A549 treated with Mapracorat at 1 μM for 4 hours (cell line): ENCODE data around the gene SPNS1. TPM values are rescaled to one million over a fixed set of nuclear protein-coding genes. Genes with fewer than 3 reads are reported as not detected.

Source experiments
- total RNA-seq: library from RNA; stranded (reverse); fragments of 200-300 nt; extraction: Qiagen RNA extraction; gene quantifications from 5 replicates; pipeline ENCODE4 v1.2.3, GENCODE V29; 2022

SPNS1 gene
- 50.2 to 80.3 TPM (median 73.2 TPM) in 5 replicates for total RNA-seq

GRCh38 chr16:28974437-28975157 lies at the start of gene SPNS1:
TSS of gene SPNS1 (plus strand) at chr16:28974778. CDS start at chr16:28975152, 374 bp downstream.

GRCh38 chr16:28931801-28932225 lies 42.8 kb upstream of the SPNS1 start, which contains the start of gene CD19:
TSS of gene CD19 (plus strand) at chr16:28931971. CDS start at chr16:28932001, 30 bp downstream.

GRCh38 chr16:28950648-28951409 lies 23.7 kb upstream of the SPNS1 start, which contains the start of gene NFATC2IP:
TSS of gene NFATC2IP (plus strand) at chr16:28950937. CDS start at chr16:28951012, 75 bp downstream.

GRCh38 chr16:28984619-28985135 lies 10.1 kb downstream of the SPNS1 start, which contains the start of gene LAT:
TSS of gene LAT (plus strand) at chr16:28985052. CDS start at chr16:28985418, 366 bp downstream.

Other genes with a start within 250 kb of the SPNS1 start
- gene NPIPB9, start 223.0 kb upstream of the SPNS1 start, total RNA-seq: 0.88 to 2.5 TPM (median 1.5 TPM) in 5 replicates
- gene ATXN2L, start 151.8 kb upstream of the SPNS1 start, total RNA-seq: 85.3 to 130 TPM (median 118 TPM) in 5 replicates
- 219 to 319 TPM (median 284 TPM) in 5 replicates for gene TUFM, start 128.4 kb upstream of the SPNS1 start, total RNA-seq
- 21.5 to 29.4 TPM (median 28.3 TPM) in 5 replicates for gene SH2B1, start 110.9 kb upstream of the SPNS1 start, total RNA-seq
- gene ATP2A1, start 96.3 kb upstream of the SPNS1 start, total RNA-seq: 1.3 to 3.8 TPM (median 1.9 TPM) in 5 replicates
- 7.8 to 10.8 TPM (median 9.0 TPM) in 5 replicates for gene RABEP2, start 49.5 kb upstream of the SPNS1 start, total RNA-seq
- not detected in 5 replicates for gene CD19, start 42.8 kb upstream of the SPNS1 start, total RNA-seq
- 18.0 to 32.6 TPM (median 24.3 TPM) in 5 replicates for gene NFATC2IP, start 23.8 kb upstream of the SPNS1 start, total RNA-seq
- gene LAT, start 10.3 kb downstream of the SPNS1 start, total RNA-seq: 2.5 to 5.8 TPM (median 3.9 TPM) in 5 replicates